GM18951 (cell line): ENCODE measurements around the gene LAMB3.
"Not testable (repeated sequence)": the region's sequence is repeated elsewhere in the genome, so short reads cannot be mapped to it uniquely, and the experiment has no call there.

Experiments used
- POLR2A ChIP-seq: IDR thresholded peaks from 4 replicates; pipeline ENCODE4 v1.6.1; 2011; ENCODE audit warnings: mild to moderate bottlenecking; ENCODE audit not compliant: insufficient read length, insufficient read depth; ENCODE audit errors: extremely low read depth
- in situ Hi-C: fragments of 300-500 bp; cut with MboI; formaldehyde crosslinking; loops from one replicate; pipeline ENCODE4 v1.12.0; 2022; ENCODE audit warnings: low sequenced_read_pairs, mixed read lengths, inconsistent platforms; ENCODE audit not compliant: unreplicated experiment

LAMB3 gene

GRCh38 chr1:209652121-209652735 is at the start of gene LAMB3:
Gene LAMB3 (minus strand): TSS chr1:209652425. CDS start chr1:209650944, 1,481 bp downstream.
- in situ Hi-C loops = no loop called here
- TF ChIP-seq POLR2A = no peak

DNA sequence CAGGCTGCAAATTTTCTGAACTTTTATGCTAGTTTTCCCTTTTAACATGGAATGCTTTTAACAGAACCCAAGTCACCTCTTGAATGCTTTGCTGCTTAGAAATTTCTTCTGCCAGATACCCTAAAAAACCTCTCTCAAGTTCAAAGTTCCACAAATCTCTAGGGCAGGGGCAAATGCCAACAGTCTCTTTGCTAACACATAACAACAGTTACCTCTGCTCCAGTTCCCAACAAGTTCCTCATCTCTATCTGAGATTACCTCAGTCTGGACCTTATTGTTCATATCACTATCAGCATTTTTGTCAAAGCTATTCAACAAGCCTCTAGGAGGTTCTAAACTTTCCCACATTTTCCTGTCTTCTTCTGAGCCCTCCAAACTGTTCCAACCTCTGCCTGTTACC is 48.5 kb upstream of the LAMB3 start:
- in situ Hi-C loops = not testable (repeated sequence)

GRCh38 chr1:209697126-209697525 is 44.9 kb upstream of the LAMB3 start:
- TF ChIP-seq POLR2A = no peak
- in situ Hi-C loops = loop anchor here (5.0 kb wide), 1 partner anchor 120 kb away; no protein-coding TSS in a partner anchor

DNA sequence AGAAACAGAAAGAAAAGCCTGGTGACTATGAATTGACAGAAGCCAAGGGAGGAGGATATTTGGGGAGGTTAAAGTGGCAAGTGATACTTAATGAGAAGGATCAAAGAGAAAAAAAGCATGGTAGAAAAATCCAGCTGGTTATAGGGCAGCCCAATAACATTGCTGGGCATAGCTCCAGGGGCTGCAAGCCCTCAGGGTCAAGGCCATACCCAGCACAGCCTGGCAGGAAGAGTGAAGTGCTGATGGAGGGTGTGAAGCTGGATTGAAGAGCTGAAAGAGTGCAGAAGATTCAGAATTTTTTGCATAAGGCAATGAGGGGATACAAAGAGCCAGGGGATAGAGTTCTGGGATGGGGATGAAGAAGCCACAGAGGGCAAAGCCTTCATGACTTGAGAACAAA is 44.4 kb upstream of the LAMB3 start:
- in situ Hi-C loops = loop anchor here (5.0 kb wide), 1 partner anchor 119 kb away; no protein-coding TSS in a partner anchor
- no peak for TF ChIP-seq POLR2A

DNA sequence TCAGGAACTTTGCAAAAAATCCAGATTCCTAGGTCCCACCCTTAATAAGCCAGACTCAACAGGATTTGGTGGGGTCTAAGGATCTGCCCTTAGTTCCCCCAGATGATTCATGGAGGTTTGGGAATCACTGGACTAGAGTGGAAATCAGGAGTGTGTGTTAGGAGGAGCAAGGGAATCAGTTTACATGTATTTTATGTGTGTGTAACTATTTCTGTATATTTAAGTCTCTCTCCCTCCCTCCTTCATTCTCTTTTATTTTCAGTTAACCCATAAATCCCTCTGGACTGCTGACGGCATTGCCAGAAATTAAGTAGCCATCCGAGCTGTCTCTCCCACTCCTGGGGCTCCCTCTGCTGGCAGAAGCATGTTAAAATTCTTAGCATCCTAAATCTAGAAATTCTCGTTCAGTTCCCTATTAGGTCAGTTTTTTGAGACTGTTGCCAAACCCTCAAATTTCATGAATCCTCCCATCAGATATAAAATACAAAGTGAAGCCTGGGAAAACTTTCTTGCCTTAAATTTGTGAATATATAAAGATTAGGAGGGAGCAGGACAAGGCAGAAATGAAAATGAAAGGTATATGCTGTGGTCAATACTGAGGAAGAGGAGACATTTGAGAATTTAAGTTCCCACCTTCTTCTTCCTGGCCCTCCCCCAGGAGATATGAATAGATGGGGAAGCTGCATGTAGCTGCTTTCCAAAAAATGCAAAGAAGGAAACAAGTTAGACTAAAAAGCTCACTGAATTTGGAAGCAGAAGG is 40.7 kb upstream of the LAMB3 start:
- no peak for TF ChIP-seq POLR2A
- in situ Hi-C loops = no loop called here

DNA sequence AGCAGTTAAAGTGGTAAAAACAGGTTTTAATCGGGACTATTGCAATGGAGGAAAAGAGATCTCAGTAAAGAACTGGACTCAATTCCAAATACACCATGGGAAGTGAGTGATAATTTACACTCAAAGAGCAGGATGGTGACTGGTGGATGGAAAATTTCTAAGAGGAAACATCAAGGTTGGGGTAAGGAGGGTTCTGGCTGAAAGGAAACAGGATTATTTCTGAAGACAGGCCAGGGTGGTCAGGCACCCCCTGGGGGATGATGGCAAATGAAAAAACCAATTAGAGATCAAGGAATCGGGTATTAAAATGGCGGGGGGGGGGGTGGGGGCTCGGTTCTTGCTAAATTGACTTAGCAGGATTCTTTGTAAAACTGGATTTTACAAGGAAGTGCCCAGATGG is 40.1 kb upstream of the LAMB3 start:
- in situ Hi-C loops = no loop called here
- no peak for TF ChIP-seq POLR2A

GRCh38 chr1:209691237-209691636 is 39.0 kb upstream of the LAMB3 start:
- no peak for TF ChIP-seq POLR2A
- in situ Hi-C loops = no loop called here

DNA sequence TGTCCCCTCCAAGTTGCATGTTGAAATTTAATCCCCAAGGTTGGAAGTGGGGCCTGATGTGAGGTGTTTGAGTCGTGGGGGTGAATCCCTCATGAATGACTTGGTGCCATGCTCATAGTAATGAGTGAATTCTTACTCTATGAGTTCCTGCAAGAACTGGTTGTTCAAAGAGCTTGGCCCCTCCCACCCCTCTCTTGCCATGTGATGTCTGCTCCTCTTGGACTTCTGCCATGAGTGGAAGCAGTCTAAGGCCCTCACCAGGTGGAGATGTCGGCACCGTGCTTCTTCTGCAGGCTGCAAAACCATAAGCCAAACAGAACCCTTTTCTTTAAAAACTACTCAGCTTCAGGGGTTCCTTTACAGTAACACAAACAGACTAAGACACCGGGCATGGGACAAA is 37.3 kb upstream of the LAMB3 start:
- TF ChIP-seq POLR2A = no peak

DNA sequence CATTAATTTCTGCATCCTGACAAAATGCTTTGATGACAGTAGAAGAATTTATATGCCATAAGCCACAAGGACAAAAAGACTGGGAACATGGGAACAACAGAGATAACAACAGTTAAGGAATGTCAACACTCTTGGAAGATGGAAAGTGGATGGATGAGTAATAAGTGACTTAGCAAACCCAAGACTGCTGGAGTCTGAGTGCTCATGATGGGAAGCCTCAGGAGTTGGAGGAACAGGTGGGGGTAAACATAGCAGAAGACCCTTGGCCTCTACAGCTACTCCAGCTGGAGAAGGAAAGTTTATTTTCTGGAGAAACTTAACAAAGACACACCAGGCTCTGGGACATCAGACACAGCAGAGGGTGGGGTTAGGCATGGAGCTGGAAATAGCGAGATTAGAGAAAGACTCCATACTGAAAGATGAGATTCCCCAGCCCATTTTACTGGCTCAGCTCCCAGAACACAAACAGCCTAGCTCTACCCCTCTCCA is 36.6 kb upstream of the LAMB3 start:
- in situ Hi-C loops = no loop called here
- TF ChIP-seq POLR2A = no peak

More for the DNA sequence above, 37.3 kb upstream of the LAMB3 start:
- in situ Hi-C loops = no loop called here

DNA sequence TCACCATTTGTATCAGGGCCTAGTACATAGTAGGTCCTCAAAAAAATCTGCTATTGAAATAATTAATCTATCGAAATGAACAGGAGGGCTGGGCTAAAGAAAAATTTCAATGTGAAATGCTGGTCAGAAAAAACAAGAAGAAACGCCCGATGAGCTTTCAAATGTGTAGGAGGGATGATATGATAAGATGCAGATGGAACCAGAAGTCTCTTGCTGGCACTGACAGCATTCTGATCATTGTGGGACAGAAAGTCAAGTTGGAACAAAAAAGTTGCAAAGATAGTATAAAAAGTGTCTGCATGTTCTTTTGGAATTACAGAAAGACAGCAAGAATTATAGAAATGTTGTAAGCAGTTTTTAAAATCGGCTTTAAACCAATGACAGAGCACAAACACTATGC is 34.1 kb upstream of the LAMB3 start:
- in situ Hi-C loops = no loop called here
- no peak for TF ChIP-seq POLR2A

- in situ Hi-C loops = no loop called here
Observed at GRCh38 chr1:209685821-209686220, 33.6 kb upstream of the LAMB3 start.

DNA sequence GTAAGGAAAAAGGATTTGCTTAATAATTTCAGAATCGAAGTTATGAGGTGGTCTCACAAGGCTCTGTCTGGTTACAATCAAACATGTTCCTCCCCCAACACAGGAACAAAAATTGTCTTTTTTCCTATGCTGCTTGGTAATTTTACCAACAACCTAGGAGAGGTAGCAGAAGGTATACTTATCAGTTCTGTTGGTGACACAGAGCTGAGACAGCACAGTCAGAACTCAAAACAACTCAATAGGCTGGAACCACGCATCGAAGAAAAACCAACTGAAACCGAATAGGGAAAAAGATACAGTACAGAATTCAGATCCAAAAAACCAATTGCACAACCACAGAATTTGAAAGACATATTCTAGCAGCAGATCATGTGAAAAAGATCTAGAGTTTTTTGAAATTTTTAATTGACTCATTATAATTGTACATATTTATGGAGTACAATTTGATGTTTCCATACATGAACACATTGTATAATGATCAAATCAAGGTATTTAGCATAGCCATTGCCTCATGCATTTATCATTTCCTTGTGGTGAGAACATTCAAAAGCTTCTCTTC is 26.8 kb upstream of the LAMB3 start:
- in situ Hi-C loops = no loop called here
- TF ChIP-seq POLR2A = no peak

More at GRCh38 chr1:209685821-209686220, 33.6 kb upstream of the LAMB3 start:
- no peak for TF ChIP-seq POLR2A

GRCh38 chr1:209675565-209676154 is 23.4 kb upstream of the LAMB3 start:
- in situ Hi-C loops = no loop called here
- no peak for TF ChIP-seq POLR2A
